SK-N-SH (cell line): ENCODE results near the gene RNASE8.

Experiments
- CTCF ChIP-seq: fragments of 200-600 bp; sonication (generic); IDR thresholded peaks from 2 replicates; pipeline ENCODE4 v1.6.1; 2017; ENCODE audit warnings: antibody characterized with exemption, mild to moderate bottlenecking, moderate library complexity
- FOXJ3 ChIP-seq: sonication (generic); formaldehyde crosslinking; IDR thresholded peaks from 2 replicates; pipeline ENCODE4 v1.5.1; 2020; ENCODE audit warnings: mild to moderate bottlenecking, missing genetic modification reagents
- GABPA ChIP-seq: IDR thresholded peaks from 2 replicates; pipeline ENCODE4 v1.4.0; 2012; ENCODE audit warnings: low read depth, mild to moderate bottlenecking
- JUND ChIP-seq: IDR thresholded peaks from 2 replicates; pipeline ENCODE4 v1.4.0; 2012
- MAX ChIP-seq: IDR thresholded peaks from 2 replicates; pipeline ENCODE4 v1.4.0; 2012; ENCODE audit warnings: low read depth
- TEAD4 ChIP-seq: IDR thresholded peaks from 2 replicates; pipeline ENCODE4 v1.4.0; 2012; ENCODE audit warnings: mild to moderate bottlenecking, borderline replicate concordance; ENCODE audit not compliant: insufficient read depth
- USF1 ChIP-seq: IDR thresholded peaks from 2 replicates; pipeline ENCODE4 v1.4.0; 2012; ENCODE audit warnings: low read depth, borderline replicate concordance
- YY1 ChIP-seq: IDR thresholded peaks from 2 replicates; pipeline ENCODE4 v1.4.0; 2012; ENCODE audit warnings: low read depth, mild to moderate bottlenecking

- TF ChIP-seq JUND, result no peak
- no peak for TF ChIP-seq CTCF
- TF ChIP-seq TEAD4, result no peak
- no peak for TF ChIP-seq FOXJ3
- TF ChIP-seq GABPA, result no peak
- TF ChIP-seq MAX, result no peak
- no peak for TF ChIP-seq USF1
- TF ChIP-seq YY1, result no peak
Measured at GRCh38 chr14:21011136-21011535, 46.5 kb upstream of the RNASE8 start.
